Ovary (tissue), 3 donors: ENCODE results near the gene GNPDA1.

Source experiments
- CTCF ChIP-seq, 3 donors: fragments of 450-650 bp in 2 of 3; fragments of 200-600 bp in 1 of 3; IDR thresholded peaks; one replicate each; pipeline versions ENCODE4 v1.5.1 to v1.8.0; 2016 to 2022; ENCODE audit warnings: antibody characterized with exemption in 3 of 3, mild to moderate bottlenecking in 1 of 3
- POLR2A ChIP-seq: fragments of 450-650 bp; IDR thresholded peaks from one replicate; pipeline ENCODE4 v1.6.1; 2017; ENCODE audit warnings: antibody characterized with exemption, mild to moderate bottlenecking, moderate library complexity
- donor health status: DM: no; HTN: no; CAD: no.

GRCh38 chr5:142016556-142016955 is 3.7 kb upstream of the GNPDA1 start:
- TF ChIP-seq CTCF (IDR thresholded peaks at IDR 0.05) (no peak), POLR2A (no peak)
